GM18502 (cell line): Measurements from ENCODE around the gene ZNF768.

Source experiments
- ATAC-seq: cut with Tn5 transposase; IDR thresholded peaks from one replicate; pipeline ENCODE4 v1.9.1; 2021; ENCODE audit warnings: mild to moderate bottlenecking; ENCODE audit not compliant: unreplicated experiment, poor library complexity

The ZNF768 gene

DNA sequence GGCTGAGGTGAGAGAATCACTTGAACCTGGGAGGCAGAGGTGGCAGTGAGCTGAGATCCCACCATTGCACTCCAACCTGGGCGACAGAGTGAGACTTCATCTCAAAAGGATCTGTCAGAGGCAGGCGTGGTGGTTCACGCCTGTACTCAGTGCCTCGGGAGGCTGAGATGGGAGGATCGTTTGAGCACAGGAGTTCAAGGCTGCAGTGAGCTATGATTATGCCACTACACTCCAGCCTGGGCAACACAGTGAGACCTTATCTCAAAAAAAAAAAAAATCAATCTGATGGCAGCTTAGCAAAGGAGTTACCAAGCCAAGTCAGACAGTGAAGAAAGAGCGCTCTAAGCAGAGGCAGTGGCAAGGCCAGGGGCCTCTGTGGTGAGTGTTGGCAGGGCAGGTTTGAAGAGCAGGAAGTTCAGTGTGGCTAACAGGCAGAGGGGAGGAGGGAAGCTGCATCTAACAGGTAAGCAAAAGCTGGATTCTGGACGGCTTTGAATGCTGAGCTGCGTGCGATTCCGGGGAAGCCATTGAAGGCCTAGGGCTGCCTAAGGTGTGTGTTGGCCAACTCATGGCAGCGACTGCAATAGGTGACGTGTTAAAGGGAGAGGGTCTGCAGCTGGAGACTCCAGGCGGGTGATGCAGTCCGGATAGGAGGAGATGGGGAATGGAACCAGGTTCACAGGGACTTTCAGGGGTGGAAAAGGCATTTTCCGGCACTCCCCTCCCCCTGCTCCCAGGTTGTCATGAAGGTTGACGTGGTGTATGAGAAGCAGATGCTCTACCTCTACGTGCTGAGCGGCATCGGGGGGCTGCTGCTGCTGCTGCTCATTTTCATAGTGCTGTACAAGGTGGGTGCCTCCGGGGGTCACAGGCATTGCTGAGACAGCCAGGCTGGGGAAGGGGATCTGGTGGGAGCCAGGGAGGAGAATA, 7.0 kb downstream of the ZNF768 start:
- ATAC-seq, result no peak

DNA sequence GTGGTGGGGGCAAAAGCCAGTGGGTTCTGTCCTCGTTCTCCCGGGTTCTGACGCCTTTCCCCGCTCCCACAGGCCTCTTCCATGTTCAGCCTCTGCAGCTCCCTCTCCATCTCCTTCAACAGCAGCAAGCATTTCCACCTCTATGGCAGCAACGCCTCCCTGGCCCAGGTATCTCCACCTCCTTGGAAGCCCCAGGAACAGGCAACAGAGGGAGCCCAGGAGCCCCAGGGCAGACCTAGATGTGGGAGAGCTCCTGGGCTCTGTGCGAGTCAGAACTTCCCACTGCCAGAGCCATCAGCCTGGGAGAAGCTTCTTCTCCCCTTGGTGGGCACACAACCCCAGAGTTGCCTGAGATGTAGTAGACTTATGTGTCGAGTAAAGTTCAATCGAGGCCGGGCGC, 7.8 kb downstream of the ZNF768 start:
- no peak for ATAC-seq

DNA sequence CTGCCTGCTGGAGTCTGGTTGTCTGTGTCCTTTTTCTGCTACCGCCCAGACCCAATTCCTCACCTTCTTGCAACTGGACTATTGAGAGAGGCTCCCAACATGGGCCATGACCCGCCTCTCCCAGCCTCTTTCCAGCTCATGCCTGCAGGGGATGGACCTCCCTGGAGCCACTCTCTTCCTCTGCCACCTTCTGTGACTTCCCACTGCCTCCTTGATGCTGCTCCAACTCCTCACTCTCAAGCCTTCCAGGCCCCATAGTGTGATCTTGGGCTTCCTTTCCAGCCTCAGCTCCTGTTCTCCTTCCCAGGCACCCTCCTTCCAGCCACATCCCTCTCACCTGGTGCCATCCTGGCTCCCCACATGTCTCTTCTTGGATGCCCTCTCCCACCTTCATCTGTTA, 11.1 kb downstream of the ZNF768 start:
- no peak for ATAC-seq

DNA sequence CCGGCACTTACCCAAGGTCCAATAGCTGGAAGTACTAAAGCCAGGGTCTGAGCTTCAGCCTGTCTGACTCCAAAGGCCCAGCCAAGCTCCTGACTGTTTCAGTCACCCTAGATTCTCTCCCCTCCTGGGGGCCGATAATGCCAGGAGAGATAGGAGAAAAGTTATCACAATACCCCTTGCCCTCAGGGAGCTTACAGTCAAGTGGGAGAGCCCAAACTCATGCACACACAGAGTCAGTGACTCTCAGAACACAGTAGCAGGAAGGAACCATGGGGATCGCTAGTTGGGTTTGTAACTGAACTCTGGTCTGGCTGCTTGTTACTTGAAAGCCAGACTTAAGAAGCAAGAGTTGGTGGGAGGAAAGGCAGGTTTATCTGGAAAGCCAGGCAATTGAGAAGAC, 14.9 kb downstream of the ZNF768 start:
- ATAC-seq, result no peak

DNA sequence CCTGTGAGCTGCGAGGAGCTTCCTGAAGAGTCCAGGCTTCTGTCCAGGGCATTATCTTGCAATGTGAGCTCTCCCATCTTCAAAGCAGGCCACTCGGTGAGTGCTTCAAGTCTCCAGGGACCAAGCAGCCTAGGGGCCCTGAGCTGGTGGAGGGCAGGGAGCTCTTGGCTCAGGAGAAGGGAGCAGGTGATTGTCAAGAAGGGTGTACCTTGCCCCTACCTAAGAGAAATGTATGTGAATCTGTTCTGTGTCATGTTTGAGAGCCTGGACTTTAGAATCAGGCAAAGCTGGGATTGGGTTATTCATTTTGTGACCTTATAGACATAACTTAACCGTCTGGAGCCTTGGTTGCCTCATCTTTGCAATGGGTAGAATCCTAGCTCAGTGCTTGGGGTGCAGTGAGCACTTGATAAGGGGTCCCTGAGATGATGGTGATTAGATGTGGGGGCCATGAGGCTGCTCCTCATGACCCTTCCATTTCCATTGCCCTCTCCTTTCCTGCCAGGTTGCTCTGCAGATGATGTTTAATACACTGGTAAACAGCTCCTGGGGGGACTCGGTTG, 15.9 kb downstream of the ZNF768 start:
- ATAC-seq, result no peak

DNA sequence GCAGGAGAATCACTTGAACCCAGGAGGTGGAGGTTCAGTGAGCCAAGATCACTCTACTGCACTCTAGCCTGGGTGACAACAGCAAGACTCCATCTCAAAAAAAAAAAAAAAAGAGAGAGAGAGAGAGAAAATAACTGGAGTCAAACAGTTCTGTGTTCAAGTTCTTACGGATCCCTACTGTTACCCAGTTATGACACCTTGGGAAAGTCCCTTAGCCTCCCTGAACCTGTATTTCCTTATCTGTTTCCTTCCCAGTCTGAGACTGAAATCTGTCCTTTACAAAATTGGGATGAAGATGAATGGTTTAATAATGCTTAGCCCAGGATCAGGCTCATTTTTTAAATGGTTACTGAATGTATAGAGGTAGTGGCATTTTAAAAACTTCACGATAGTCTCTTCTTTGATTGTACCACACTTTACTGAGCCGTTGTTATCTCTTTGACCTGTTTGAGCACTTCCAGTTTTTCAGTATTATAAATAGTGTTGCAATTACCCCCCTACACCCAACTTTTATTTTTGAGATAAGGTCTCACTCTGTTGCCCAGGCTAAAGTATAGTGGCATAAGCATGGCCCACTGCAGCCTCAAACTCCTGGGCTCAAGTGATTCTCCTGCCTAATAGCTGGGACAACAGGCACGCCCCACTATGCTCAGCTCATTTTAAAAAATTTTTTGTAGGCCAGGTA, 17.1 kb downstream of the ZNF768 start:
- ATAC-seq, result no peak

DNA sequence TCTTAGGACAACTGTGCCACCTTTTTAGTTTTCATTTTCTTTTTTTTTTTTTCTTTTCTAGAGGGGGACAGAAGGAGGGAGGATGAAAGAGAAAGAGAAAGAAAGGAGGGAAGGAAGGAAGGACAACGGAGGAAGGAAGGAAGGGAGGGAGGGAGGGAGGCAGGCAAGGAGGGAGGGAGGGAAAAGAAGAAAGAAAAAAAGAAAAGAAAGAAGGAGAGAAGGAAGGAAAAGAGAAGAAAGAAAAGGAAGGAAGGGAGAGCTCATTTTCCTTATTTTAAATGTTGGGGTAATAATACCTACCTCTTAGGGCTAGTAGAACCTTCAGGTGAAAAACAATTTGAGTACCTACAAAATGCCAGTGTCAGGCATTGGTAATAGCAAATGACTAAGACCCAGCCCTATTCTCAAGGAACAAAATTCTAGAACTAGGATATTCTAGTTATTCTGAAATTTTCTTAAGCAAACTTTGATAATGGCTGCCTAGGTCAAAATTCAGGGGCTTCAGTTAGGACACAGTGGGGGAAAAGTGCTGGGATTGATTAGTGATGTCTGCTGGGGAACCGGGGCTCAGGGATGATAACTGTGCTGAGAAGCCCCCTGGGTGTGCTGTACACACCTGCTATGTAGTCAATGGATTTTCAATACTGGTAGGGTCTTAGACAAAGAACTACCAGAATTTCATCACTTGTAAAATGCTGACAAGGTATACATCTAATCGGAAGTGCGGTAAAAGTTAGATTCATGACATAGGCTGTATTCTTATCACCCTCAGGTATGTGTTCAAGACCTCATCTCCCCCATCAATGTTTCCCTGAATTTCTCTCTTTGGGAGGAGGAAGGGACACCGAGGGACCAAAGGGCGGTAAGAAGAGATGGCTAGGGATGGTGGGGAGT, 22.7 kb downstream of the ZNF768 start:
- ATAC-seq, result no peak

DNA sequence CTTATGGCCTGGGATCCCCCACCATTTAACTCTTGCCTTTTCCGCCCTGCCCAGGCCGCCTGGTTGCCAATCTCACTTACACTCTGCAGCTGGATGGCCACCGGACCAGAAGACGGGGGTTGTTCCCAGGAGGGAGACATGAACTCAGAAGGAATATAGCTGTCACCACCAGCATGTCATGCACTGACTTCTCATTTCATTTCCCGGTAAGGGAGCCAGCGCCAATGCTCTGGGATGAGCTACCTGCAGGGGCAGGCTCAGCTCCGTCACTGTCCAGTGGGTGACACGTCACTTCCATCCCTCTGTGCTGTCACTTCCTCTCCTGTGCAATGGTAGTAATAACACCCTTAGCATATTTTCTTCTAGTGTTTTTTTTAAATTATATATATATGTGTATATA, 27.1 kb downstream of the ZNF768 start:
- no peak for ATAC-seq

DNA sequence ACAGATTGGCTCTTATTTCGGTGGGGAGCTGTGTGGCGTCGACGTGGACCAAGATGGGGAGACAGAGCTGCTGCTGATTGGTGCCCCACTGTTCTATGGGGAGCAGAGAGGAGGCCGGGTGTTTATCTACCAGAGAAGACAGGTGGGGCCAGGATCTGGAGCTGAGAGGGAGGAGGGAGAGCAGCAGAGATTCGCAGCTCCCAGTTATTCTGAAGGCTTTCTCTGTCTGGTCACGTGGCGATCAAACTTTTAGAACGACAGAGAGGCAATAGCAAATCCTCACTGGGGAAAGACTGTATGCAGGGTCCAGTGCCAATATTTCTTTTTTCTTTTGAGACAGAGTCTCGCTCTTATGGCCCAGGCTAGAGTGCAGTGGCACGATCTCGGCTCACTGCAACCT, 31.7 kb downstream of the ZNF768 start:
- ATAC-seq, result no peak

DNA sequence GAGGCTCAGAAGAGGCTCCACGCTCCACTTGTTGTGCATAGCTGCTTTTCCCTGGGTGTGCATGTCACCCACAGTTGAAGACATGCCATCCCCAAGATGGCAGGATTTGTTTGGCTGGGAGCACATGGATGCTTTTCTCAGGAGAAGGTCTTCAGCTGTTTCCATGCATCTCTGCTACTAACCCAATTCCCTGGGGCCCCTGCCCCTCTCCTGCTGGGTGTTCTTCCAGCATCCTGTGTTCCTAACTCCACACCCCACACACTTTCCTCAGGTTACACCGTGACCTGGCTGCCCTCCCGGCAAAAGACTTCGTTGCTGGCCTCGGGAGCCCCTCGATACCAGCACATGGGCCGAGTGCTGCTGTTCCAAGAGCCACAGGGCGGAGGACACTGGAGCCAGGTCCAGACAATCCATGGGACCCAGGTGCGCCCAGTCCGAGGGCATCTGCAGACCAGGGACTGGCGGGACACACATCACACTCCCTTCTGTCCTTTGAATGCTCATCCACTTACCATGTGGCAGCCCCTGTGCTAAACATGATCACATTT, 32.4 kb downstream of the ZNF768 start:
- ATAC-seq, result no peak

DNA sequence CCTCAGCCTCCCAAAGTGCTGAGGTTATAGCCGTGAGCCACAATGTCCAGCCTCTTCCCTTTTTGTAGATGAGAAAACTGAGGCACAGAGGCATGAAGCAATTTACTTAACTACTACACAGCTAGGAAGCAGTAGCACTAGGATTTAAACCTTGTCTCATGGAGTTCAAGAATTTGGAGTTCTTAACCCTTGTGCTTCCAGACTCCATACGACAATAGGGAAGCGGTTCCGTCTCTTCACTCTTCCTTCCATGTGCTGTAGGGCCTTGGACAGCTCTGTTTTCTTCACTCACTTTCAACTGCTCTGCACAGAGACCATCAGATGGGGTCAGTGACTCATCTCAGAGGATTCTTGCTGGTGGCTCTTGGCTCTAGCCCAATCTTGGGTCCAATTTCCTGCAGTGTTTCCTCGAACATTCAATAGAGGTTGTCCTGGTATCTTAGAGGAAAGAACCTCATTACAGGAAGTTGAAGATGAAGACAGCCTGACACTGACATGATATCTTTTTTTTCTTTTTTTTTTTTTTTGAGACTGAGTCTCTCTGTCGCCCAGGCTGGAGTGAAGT, 34.5 kb downstream of the ZNF768 start:
- ATAC-seq, result no peak

DNA sequence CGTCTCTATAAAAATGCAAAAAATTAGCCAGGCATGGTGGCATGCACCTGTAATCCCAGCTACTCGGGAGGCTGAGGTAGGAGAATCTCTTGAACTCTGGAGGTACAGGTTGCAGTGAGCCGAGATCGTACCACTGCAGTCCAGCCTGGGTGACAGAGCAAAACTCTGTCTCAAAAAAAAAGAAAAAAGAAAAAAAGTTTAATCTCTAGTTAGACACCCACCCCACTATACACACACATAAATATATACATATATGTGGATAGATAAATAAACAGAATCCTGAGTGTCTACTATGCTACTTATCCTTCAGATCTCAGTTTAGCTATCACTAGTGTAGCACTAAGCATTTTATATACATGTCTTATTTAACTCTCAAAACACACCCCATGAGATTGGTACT, 35.1 kb downstream of the ZNF768 start:
- no peak for ATAC-seq

DNA sequence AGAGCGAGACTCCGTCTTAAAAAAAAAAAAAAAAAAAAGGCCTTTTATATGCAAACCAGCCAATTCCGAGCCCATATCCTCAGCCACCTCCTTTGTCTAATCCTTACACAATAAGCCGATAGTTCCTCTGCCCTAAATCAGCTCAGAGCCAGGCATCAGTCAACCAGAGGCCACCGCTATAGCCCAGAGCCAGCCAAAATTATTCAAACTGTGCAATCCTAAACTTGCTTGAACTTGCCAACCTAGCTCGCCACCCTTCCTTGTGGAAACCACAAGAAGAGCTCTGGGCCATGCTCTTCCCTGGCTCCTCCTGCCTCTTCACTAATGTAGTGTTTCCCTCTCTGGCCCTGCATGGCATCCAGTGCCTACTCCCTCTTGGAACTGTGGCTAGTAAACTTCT, 36.2 kb downstream of the ZNF768 start:
- no peak for ATAC-seq

DNA sequence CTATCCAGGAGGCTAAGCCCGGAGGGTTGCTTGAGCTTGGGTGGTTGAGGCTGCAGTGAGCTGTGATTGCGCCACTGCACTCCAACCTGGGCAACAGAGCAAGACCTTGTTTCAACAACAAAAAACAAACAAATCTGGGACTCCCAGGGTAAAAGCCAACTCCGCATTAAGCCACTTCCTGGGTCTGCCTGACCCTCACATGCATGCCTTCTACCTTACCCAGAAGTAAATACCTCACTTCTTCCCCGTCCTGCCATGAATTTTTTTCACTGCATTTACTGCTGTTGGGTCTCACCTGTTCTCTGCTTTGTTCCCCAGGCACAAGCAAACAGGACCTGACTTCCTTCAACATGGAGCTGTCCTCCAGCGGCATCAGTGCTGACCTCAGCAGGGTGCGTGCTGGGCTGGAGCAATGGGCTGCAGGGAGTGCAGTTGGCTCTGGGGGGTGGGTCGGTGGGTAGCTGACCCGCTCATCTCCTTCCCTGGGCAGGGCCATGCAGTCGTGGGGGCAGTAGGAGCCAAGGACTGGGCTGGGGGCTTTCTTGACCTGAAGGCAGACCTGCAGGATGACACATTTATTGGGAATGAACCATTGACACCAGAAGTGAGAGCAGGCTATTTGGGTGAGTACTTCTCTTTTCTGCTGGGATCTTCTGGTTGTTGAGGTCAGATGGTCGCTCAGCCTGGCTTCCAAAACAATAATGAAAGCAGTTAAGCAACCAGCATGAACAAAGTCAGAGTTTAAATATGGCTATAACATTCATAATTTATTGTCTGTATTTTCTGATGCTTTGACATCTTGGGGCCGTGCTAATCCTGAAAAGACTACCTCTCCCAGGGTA, 37.4 kb downstream of the ZNF768 start:
- no peak for ATAC-seq

DNA sequence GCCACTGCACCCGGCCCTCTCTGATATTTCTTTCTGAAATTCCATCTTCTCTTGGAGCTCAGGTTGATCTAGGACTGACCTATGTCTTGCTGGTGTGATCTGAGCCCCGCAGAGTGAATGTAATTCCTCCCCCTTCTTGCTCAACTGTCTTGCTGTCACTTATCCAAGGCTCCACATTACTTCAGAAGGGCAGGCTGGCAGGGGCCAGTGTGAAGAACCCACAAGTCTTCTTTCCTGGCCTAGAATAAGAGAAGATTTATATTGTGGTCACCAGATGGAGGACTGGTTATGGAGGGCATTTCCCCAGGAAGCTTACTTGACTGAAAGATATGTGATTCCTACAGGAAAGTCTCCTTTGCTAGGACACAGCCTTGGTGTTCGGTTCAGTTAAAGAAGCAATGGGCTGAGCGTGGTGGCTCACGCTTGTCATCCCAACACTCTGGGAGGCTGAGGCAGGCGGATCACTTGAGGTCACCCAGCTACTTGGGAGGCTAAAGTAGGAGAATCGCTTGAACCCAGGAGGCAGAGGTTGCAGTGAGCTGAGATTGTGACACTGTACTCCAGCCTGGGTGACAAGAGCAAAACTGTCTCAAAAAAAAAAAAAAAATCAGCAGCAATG, 40.4 kb downstream of the ZNF768 start:
- ATAC-seq, result no peak

DNA sequence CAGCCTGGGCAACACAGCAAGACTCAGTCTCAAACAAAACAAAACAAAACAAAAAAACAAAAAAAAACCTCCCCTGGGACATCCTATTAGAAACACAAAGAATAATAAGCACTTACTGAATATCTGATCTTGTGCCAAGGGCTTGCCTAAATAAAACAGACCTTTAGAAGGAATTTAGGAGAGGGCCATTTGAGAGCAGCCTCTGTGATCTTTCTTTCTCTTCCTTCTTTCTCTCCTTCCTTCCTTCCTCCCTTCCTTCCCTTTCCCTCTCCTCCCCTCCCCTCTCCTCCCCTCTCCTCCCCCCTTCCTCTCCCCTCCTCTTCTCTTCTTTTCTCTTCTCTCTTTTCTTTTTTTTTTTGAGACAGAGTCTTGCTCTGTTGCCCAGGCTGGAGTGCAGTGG, 41.5 kb downstream of the ZNF768 start:
- no peak for ATAC-seq

DNA sequence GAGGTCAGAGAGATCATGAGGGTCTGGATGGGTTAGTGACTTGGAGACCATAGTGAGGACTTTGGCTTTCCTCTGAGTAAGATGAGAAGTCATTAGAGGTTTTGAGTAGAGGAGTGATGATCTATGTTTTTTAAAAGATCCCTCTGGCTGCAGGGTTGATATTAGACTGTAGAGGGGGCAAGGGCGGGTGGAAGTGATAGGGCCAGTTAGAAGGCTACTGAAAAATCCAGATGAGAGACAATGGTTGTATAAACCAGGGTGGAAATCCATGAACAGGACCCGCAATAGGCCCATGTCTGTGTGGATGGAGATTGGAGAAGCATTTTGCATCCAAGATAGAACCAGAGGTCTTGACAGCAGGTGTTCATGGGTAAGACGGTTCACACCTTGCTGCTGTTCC, 44.0 kb downstream of the ZNF768 start:
- no peak for ATAC-seq

DNA sequence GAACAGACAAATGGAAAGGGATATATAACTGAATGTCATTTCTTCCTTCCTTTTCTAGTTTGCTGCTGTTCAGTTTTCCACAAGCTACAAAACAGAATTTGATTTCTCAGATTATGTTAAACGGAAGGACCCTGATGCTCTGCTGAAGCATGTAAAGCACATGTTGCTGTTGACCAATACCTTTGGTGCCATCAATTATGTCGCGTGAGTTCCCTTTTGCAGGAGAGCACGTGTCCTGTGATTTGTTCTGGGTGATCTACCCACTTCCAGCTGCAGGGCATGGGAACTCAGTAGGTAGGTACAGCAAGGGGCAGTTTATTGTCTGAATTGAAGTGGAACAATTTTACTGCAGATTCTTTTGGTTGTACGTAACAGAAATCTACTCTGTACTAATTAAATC, 45.0 kb downstream of the ZNF768 start:
- ATAC-seq, result no peak
